HG02884 (cell line): Measurements from ENCODE around the gene RTKN.
A peak's percentile ranks its signal among the peaks of the same experiment; 100 is the strongest.
"Not testable (repeated sequence)": the region's sequence is repeated elsewhere in the genome, so short reads cannot be mapped to it uniquely, and the experiment has no call there.

Experiments
- ATAC-seq: cut with Tn5 transposase; IDR thresholded peaks from one replicate; pipeline ENCODE4 v1.9.1; 2021; ENCODE audit warnings: mild to moderate bottlenecking, moderate library complexity; ENCODE audit not compliant: unreplicated experiment

The RTKN gene

GRCh38 chr2:74420443-74421103 is 21.2 kb downstream of the RTKN start:
- not testable (repeated sequence) for ATAC-seq

- no peak for ATAC-seq
Measured at GRCh38 chr2:74420006-74420405, 21.7 kb downstream of the RTKN start.

- ATAC-seq = no peak
Measured at GRCh38 chr2:74419345-74419744, 22.4 kb downstream of the RTKN start.

- ATAC-seq = no peak
Measured at GRCh38 chr2:74418312-74418711, 23.4 kb downstream of the RTKN start.

- ATAC-seq = no peak
Measured at GRCh38 chr2:74417763-74418162, 24.0 kb downstream of the RTKN start.

- no peak for ATAC-seq
Measured at GRCh38 chr2:74417197-74417596, 24.5 kb downstream of the RTKN start.

GRCh38 chr2:74416778-74417177 is 25.0 kb downstream of the RTKN start:
- ATAC-seq = no peak

- no peak for ATAC-seq
Measured at GRCh38 chr2:74415762-74416395, 25.9 kb downstream of the RTKN start.

GRCh38 chr2:74414881-74415761 is 26.6 kb downstream of the RTKN start:
- ATAC-seq = no peak

- ATAC-seq = no peak
Measured at GRCh38 chr2:74414441-74414840, 27.3 kb downstream of the RTKN start.

- ATAC-seq = no peak
Measured at GRCh38 chr2:74413001-74413698, 28.6 kb downstream of the RTKN start.

GRCh38 chr2:74407682-74408081 is 34.1 kb downstream of the RTKN start:
- ATAC-seq = no peak

GRCh38 chr2:74406035-74406434 is 35.7 kb downstream of the RTKN start:
- ATAC-seq = peak; percentile 63

GRCh38 chr2:74401891-74402290 is 39.8 kb downstream of the RTKN start:
- no peak for ATAC-seq

- no peak for ATAC-seq
Measured at GRCh38 chr2:74399785-74400184, 42.0 kb downstream of the RTKN start.

- ATAC-seq = no peak
Measured at GRCh38 chr2:74396149-74396548, 45.6 kb downstream of the RTKN start.

- no peak for ATAC-seq
Measured at GRCh38 chr2:74393525-74393924, 48.2 kb downstream of the RTKN start.

- no peak for ATAC-seq
Measured at GRCh38 chr2:74392449-74392743, 49.3 kb downstream of the RTKN start.

- ATAC-seq = no peak
Measured at GRCh38 chr2:74391580-74392448, 49.9 kb downstream of the RTKN start.

- ATAC-seq = no peak
Measured at GRCh38 chr2:74391209-74391579, 50.5 kb downstream of the RTKN start.

- ATAC-seq = no peak
Measured at GRCh38 chr2:74390606-74391005, 51.1 kb downstream of the RTKN start.
